ENCODE measurements around the gene ZNF319.
"Not testable (repeated sequence)": the region's sequence is repeated elsewhere in the genome, so short reads cannot be mapped to it uniquely, and the experiment has no call there.

The ZNF319 gene

GRCh38 chr16:57996406-57997175, 3.9 kb downstream of the ZNF319 start:
- no peak for DNase-seq

GRCh38 chr16:57995721-57996405, 4.6 kb downstream of the ZNF319 start:
- DNase-seq: no peak

- peak; percentile 25 for DNase-seq
Observed at GRCh38 chr16:57994778-57995177, 5.7 kb downstream of the ZNF319 start.

GRCh38 chr16:57994361-57994760, 6.1 kb downstream of the ZNF319 start:
- no peak for DNase-seq

- DNase-seq: no peak
Observed at GRCh38 chr16:57993897-57994296, 6.6 kb downstream of the ZNF319 start.

- DNase-seq: no peak
Observed at GRCh38 chr16:57993438-57993837, 7.0 kb downstream of the ZNF319 start.

GRCh38 chr16:57992084-57992483, 8.4 kb downstream of the ZNF319 start:
- DNase-seq: no peak

GRCh38 chr16:57991551-57992059, 8.9 kb downstream of the ZNF319 start:
- DNase-seq: no peak

- no peak for DNase-seq
Observed at GRCh38 chr16:57988929-57989328, 11.5 kb downstream of the ZNF319 start.

- DNase-seq: no peak
Observed at GRCh38 chr16:57987441-57988177, 12.9 kb downstream of the ZNF319 start.

GRCh38 chr16:57986196-57986595, 14.3 kb downstream of the ZNF319 start:
- no peak for DNase-seq

- peak; percentile 65 for DNase-seq
Observed at GRCh38 chr16:57985204-57986181, 15.0 kb downstream of the ZNF319 start.

GRCh38 chr16:57984443-57985203, 15.8 kb downstream of the ZNF319 start:
- peak; percentile 74 for DNase-seq

- DNase-seq: no peak
Observed at GRCh38 chr16:57982385-57982784, 18.1 kb downstream of the ZNF319 start.

GRCh38 chr16:57981636-57982035, 18.8 kb downstream of the ZNF319 start:
- DNase-seq: no peak

GRCh38 chr16:57979006-57979585, 21.4 kb downstream of the ZNF319 start:
- no peak for DNase-seq

- not testable (repeated sequence) for DNase-seq
Observed at GRCh38 chr16:57978070-57978465, 22.4 kb downstream of the ZNF319 start.

GRCh38 chr16:57977418-57978069, 22.9 kb downstream of the ZNF319 start:
- no peak for DNase-seq

GRCh38 chr16:57976331-57976796, 24.1 kb downstream of the ZNF319 start:
- no peak for DNase-seq

GRCh38 chr16:57972306-57972705, 28.2 kb downstream of the ZNF319 start:
- DNase-seq: no peak
